GM12891 (cell line): ENCODE measurements around the gene RADIL.
A peak's percentile ranks its signal among the peaks of the same experiment; 100 is the strongest.

ENCODE experiments used
- DNase-seq: peaks from one replicate; pipeline ENCODE4 v3.0.0; 2011; ENCODE audit warnings: low spot score; ENCODE audit not compliant: insufficient read length
- FAIRE-seq: peaks from 2 replicates; lab custom pipeline; 2011; peaks lifted over from hg19 to GRCh38; lab: Jason Lieb, UNC
- PAX5 ChIP-seq: IDR thresholded peaks from 2 replicates; pipeline ENCODE4 v1.6.1; 2011; ENCODE audit warnings: low read length, moderate library complexity, mild to moderate bottlenecking; ENCODE audit not compliant: insufficient read depth, severe bottlenecking
- POLR2A ChIP-seq: IDR thresholded peaks from 2 replicates; pipeline ENCODE4 v1.6.1; 2011; ENCODE audit warnings: low read depth, low read length, control low read depth
- POLR2AphosphoS5 ChIP-seq: IDR thresholded peaks from 2 replicates; pipeline ENCODE4 v1.6.1; 2011; ENCODE audit warnings: low read depth, low read length, control low read depth
- POU2F2 ChIP-seq: IDR thresholded peaks from 2 replicates; pipeline ENCODE4 v1.6.1; 2011; ENCODE audit warnings: low read depth, mild to moderate bottlenecking, control low read depth, low read length, moderate library complexity
- SPI1 ChIP-seq: IDR thresholded peaks from 2 replicates; pipeline ENCODE4 v1.6.1; 2011; ENCODE audit warnings: low read depth, low read length, control low read depth
- TAF1 ChIP-seq: IDR thresholded peaks from 2 replicates; pipeline ENCODE4 v1.6.1; 2011; ENCODE audit warnings: low read depth, low read length, control low read depth

RADIL gene

DNA sequence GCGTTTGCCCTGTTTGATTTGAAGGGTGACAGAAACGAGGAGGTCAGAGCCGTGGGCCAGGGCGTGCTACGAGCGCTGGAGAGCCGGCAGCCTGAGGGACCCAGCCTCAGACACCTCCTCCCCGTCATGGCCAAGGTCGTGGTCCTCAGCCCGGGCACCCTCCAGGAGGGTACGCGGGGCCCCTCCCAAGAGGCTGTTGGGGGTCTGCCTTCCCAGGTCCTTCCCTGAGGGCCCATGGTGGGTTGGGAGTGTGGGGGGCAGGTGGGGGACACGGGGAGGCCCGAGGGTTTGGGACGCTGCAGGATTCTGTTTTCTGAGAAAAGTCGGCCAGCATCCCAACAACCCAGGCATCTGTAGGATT lies 100.2 kb downstream of the RADIL start:
- FAIRE-seq (no peak), DNase-seq (no peak)
- TF ChIP-seq PAX5 (no peak), SPI1 (no peak), POLR2A (no peak), TAF1 (no peak), POLR2AphosphoS5 (no peak), POU2F2 (no peak)

DNA sequence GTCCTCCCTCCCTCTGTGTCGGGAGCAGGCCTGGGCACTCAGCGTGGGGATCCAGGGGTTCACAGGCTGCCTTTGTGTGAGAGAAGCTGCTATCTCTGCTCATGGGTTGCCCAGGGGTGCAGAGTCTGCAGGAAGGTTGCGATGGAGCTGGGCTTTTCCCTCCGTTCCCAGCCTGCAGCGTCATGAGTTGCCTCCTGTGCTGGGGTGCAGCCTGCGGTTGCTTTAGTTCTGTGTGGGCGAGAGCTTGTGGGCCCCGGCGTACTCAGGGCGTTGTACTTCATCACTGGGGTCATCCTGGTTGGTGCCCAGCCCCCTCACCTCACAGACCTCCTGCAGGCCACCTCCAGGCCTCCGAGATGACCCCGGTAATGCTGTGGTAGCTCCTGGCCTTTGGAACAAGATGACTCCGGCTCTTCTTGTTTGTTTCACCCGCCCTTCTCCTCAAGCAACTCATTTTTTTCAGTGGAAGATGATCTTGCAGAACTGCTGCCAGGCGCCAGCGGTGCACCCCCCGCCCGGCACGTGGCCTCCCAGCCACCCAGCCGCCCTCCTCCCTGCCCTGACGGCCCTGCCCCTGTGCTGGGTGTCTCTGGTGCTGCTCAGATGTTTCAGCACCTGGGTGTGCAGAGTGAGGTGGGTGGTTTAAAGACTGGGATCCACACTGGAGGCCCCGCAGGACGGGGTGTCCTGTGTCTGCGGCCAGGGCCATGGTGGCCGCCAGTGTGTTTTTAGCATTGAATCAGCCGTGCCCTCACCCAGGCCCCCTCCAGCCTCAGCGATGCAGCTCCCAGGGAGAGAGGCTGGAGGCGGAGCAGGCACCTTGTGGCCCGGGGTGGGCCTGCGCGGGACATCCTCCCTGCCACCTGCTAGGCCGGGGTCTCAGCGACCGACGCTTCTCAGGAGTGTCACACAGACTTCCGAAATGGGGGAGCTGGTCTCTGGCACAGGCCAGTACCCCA lies 100.9 kb downstream of the RADIL start:
- TF ChIP-seq POLR2AphosphoS5 (no peak), PAX5 (no peak), SPI1 (no peak), TAF1 (no peak), POLR2A (no peak), POU2F2 (no peak)
- DNase-seq (no peak), FAIRE-seq (no peak)

DNA sequence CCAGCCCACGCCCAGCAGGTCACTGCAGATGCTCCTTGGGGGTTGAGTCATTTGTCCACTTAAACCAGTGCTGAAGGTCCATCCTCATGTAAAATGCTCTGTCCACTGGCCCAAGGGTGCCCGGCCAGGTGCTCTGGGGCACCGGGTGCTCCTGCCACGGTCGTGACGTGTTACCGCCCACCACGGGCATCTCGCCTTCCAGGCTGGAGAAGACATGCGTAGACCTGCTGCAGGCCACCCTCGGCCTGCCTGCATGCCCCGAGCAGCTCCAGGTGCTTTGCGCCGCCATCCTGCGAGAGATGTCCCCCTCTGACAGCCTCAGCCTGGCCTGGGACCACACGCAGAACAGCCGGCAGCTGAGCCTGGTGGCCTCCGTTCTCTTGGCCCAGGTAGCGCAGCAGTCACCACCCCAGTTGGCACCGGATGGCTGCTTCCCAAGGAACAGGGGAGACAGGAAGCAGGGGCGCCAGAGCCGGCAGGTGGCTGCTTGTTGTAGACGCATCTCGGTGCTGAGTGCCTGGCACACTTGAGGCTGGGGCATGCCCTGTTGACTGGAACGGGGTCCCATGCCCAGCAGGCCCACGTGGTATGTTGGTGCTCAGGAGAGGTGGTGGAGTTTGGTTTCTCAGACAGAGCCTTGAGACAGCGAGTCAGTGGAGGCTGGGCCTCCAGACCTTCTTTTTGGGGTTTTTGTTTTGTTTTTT lies 102.0 kb downstream of the RADIL start:
- no peak for TF ChIP-seq PAX5
- no peak for TF ChIP-seq SPI1
- 0 out of 2 replicates have a peak, but pooled peaks have one; percentile 11 for TF ChIP-seq POLR2AphosphoS5
- no peak for TF ChIP-seq POU2F2
- no peak for FAIRE-seq
- no peak for DNase-seq

DNA sequence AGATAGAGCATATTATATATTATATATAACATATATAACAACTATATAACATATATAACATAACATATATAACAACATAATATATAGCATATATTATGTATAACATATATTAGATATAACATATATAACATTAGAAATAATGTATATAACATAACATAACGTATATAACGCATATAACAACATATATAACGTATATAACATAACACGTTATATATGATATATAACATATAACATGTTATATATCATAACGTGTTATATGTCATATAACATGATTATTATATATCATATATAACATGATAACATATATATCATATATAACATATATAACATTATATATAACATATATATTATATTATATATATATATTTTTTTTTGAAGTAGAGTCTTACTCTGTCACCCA lies 104.4 kb downstream of the RADIL start:
- FAIRE-seq, result no peak
- no peak for DNase-seq
- TF ChIP-seq SPI1 (no peak), POU2F2 (no peak), POLR2AphosphoS5 (no peak), TAF1 (no peak), PAX5 (no peak), POLR2A (no peak)

DNA sequence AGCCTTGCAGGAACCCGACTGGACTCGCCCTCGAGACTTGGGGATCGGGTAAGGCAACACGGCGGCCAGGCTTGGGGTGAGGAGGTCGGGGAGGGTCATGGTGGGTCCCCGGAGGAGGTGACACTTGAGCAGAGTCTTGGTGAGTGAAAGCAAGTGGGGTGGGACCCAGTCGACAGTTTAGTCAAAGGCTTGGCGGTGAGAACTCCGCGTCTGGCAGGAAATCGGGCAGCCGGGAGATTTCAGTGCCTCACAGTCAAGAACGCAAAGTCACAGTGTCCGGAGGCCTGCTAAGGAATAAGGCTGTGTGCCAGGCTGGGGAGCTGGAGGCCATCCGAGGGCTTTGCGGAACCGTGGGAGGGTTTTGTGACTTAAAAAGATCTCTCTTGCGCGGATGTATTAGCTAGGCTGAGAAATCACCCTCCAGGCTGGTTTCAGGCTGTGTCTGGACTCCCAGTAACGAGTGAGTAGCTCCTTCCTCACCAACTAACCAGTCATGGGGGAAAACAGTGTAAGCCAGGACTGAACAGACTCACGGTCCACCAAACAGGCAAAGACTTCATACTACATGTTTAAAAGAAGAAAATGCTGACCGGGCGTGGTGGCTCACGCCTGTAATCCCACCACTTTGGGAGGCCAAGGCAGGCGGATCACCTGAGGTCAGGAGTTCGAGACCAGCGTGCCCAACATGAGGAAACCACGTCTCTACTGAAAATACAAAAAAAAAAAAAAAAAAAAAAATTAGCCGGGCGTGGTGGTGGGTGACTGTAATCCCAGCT lies 107.5 kb downstream of the RADIL start:
- no peak for FAIRE-seq
- no peak for DNase-seq

DNA sequence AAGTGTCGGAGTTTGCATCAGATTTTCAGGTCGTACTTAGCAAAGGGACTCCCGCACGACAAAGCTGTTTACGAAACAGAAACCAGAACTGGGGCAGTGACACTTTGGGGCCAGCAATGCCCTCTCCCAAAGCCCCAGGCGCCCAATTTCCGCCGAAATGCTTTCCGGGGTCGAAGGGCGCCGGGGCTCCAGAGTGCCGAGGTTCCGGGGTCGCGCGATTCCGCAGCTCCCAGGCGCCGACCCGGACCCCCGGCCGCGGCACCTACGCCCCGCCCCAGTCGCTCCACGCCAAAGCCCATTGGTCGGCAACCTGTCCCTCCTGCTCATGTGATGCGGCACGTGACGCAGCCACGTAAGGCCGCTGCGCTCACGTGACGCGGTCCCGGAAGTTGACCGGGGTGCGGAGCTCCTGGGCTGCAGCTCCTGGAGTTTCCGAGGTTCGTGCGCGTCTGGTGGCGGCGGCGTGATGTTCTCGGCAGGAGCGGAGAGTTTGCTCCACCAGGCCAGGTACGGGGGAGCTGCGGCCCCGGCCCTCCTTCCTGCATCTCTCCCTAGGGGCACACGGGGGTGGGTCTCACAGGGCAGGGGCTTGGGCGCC lies 108.2 kb downstream of the RADIL start, which contains the start of gene AP5Z1:
Gene AP5Z1, plus strand, starts transcription at position 374 of the 598 bp plus-strand sequence. Its CDS starts 93 bp downstream, at position 467.
- TF ChIP-seq POLR2A, result peak; percentile 74
- TF ChIP-seq POLR2AphosphoS5, result peak; percentile 90
- TF ChIP-seq POU2F2, result peak; percentile 23
- TF ChIP-seq PAX5, result peak; percentile 85
- TF ChIP-seq TAF1, result peak; percentile 65
- TF ChIP-seq SPI1, result no peak
- FAIRE-seq (peak; percentile 98), DNase-seq (peak; percentile 98)

More for the DNA sequence above, 107.5 kb downstream of the RADIL start:
- TF ChIP-seq POU2F2, result no peak
- no peak for TF ChIP-seq PAX5
- no peak for TF ChIP-seq POLR2A
- TF ChIP-seq TAF1, result no peak
- no peak for TF ChIP-seq SPI1
- TF ChIP-seq POLR2AphosphoS5, result no peak

DNA sequence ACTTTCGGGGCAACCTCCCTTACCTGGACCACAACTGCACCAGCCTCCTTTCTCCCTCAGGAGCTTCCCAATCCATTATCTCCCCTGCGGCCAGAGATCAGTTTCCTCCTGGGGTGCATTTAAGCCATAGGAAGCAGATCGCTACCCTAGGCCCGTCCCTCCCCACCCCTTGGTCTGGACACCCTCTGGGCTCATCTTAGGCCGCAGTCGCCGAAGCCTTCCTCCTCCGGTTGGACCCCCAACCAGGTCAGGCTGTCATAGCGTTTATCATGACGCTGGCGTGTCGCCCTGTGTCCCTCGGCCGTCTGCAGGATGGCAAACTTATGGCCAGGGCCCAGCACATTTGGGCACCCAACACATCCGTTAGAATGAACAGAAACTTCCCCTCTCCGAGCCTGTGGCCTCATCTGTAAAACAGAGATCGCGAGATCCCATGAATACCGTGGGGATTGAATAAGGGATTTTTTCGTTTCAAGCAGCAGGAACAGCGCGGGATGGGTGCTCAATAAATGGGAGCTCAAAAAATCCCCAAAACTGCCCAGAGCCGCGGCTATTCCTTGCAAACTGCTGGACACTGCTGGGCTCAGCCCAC lies 108.8 kb downstream of the RADIL start:
- FAIRE-seq, result no peak

DNA sequence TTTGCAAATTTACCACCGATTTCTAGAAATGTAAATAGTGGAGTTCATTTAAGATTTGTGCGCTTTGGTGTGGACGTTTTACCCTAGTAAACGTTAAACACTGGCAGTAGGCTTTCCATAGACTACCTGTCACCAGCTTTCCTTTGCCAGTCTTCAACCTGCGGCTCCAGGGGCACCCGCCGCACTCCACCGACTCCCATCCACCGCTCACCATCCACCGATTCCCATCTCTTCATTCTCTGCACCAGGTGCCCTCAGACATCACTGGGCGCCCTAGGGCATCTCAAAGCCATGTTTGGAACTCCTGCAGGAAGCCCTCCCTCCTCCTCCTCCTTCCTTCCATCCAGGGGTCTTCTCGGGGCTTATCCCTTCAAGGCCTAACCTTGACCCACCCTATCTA lies 109.5 kb downstream of the RADIL start:
- TF ChIP-seq POLR2AphosphoS5 (no peak), POU2F2 (no peak), PAX5 (no peak), TAF1 (no peak), SPI1 (no peak), POLR2A (no peak)
- FAIRE-seq, result peak; percentile 28
- DNase-seq, result no peak

More for the DNA sequence above, 108.8 kb downstream of the RADIL start:
- no peak for DNase-seq
- TF ChIP-seq POU2F2 (no peak; the same call in 1 of the 2 replicates), PAX5 (no peak), POLR2AphosphoS5 (no peak), SPI1 (no peak), POLR2A (no peak)

DNA sequence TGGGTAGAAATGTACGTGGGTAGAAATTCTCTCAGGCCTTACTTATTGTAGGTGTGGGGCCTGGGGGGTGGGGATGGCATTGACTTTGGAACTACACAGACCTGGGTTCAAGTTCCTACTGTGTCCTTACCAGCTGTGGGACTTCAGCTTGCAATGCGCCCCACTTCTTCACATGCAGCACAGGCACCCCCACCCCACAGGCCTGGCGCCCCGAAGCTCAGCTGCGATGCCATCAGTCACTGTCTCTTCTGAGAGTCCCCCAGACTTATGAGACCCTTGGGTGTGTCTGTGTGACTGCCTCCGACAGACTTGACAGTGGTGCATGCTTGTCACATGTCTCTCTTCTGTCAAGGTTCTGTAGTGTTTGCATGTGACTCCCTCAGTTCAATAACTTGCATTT lies 111.2 kb downstream of the RADIL start:
- TF ChIP-seq PAX5 (no peak), POLR2A (no peak), POLR2AphosphoS5 (no peak), TAF1 (no peak), SPI1 (no peak), POU2F2 (no peak)
- DNase-seq, result no peak
- FAIRE-seq, result no peak

DNA sequence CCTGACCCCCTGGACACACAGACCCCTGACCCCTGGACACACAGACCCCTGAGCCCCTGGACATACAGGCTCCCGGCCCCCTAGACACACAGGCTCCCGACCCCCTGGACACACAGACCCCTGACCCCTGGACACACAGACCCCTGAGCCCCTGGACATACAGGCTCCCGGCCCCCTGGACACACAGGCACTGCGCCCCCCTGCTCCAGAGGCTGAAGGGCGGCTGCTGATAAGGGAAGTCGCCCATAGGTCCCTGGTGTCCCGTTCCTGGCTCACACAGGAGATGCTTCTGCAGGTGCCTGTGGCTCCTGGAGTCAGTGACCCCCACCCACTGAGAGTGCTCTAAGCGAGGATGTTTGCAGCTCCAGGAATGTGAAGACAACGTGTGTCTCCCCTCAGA lies 111.8 kb downstream of the RADIL start:
- no peak for DNase-seq
- TF ChIP-seq PAX5, result no peak
- no peak for TF ChIP-seq TAF1
- TF ChIP-seq POLR2AphosphoS5, result no peak
- no peak for TF ChIP-seq POLR2A
- TF ChIP-seq SPI1, result no peak
- no peak for TF ChIP-seq POU2F2
- FAIRE-seq, result no peak
